Transverse colon (tissue), 4 donors: ENCODE results near the gene IGDCC3. TPM values are rescaled to one million over a fixed set of nuclear protein-coding genes. Genes with fewer than 3 reads are reported as not detected.
A peak's percentile ranks its signal among the peaks of the same experiment; 100 is the strongest.

Experiments
- DNase-seq: peaks from one replicate; pipeline ENCODE4 v3.0.0-alpha.2; 2019
- H3K27ac ChIP-seq, 4 donors: fragments of 200-600 bp; sonication (generic); 2 replicates each; pipeline ENCODE4 v1.5.1; 2016 to 2018; ENCODE audit warnings: inconsistent platforms in 4 of 4
- H3K27me3 ChIP-seq: fragments of 200-600 bp; sonication (generic); 2 replicates; pipeline ENCODE4 v1.5.1; 2017; ENCODE audit warnings: inconsistent platforms
- H3K36me3 ChIP-seq, 4 donors: fragments of 200-600 bp; sonication (generic); 2 replicates each; pipeline ENCODE4 v1.5.1; 2017 to 2019; ENCODE audit warnings: inconsistent platforms in 4 of 4
- H3K4me1 ChIP-seq, 4 donors: fragments of 200-600 bp; sonication (generic); 2 replicates each; pipeline ENCODE4 v1.5.1; 2017 to 2020; ENCODE audit warnings: inconsistent platforms in 4 of 4
- H3K4me3 ChIP-seq, 4 donors: fragments of 200-600 bp; sonication (generic); 1 replicate in 1 of 4; 2 replicates in 3 of 4; pipeline versions ENCODE4 v1.5.1 to v1.6.1; 2017 to 2019; ENCODE audit warnings: inconsistent platforms in 4 of 4
- H3K9me3 ChIP-seq, 2 donors: fragments of 200-600 bp; sonication (generic); 2 replicates each; pipeline ENCODE4 v1.5.1; 2017 to 2019; ENCODE audit warnings: inconsistent platforms in 2 of 2
- EP300 ChIP-seq: sonication (generic); formaldehyde crosslinking; IDR thresholded peaks from one replicate; pipeline ENCODE4 v1.6.1; 2017; ENCODE audit warnings: antibody characterized with exemption, low read depth
- POLR2A ChIP-seq: fragments of 450-650 bp; IDR thresholded peaks from one replicate; pipeline ENCODE4 v1.6.1; 2016; ENCODE audit warnings: antibody characterized with exemption, mild to moderate bottlenecking, moderate library complexity
- POLR2AphosphoS5 ChIP-seq, 3 donors: sonication (generic); formaldehyde crosslinking; IDR thresholded peaks; one replicate each; pipeline ENCODE4 v1.6.1; 2016; ENCODE audit warnings: antibody characterized with exemption in 3 of 3
- WGBS, 2 donors: methylation state at CpG; one replicate each; pipeline ENCODE4 v1.1.5; 2018; ENCODE audit warnings: low coverage in 1 of 2; 5-methylcytosine and 5-hydroxymethylcytosine counted together
- in situ Hi-C, 4 donors: fragments of 200-750 bp; cut with MboI; loops; one replicate each; pipeline versions ENCODE4 v1.15.0 to v1.15.1; 2017; ENCODE audit warnings: low sequenced_read_pairs in 3 of 4, low pct_ligation_motif_present in 1 of 4, low pct_unique_long_range_greater_than_20kb in 1 of 4
- intact Hi-C: fragments of 100-400 bp; cut with DNase I; formaldehyde crosslinking; loops from one replicate; pipeline ENCODE4 v1.15.1; 2023; ENCODE audit warnings: low total_unique reads
- total RNA-seq, 4 donors: library from RNA; depleted of rRNA; stranded (reverse); fragments of >200 nt; gene quantifications; one replicate each; pipeline ENCODE4 v1.1.0, GENCODE V29; 2016
- TF ChIP-seq, protein P1 (sequence below), 5 experiments: fragments of 200-600 bp in 3 of 5; fragments of 450-650 bp in 2 of 5; sonication (generic) in 3 of 5; IDR thresholded peaks; 1 replicate in 2 of 5; 2 replicates in 3 of 5; pipeline ENCODE4 v1.5.1; 2016 to 2017; ENCODE audit warnings: antibody characterized with exemption in 5 of 5, inconsistent platforms in 3 of 5, mild to moderate bottlenecking in 2 of 5, moderate library complexity in 1 of 5

The IGDCC3 gene
- total RNA-seq, 4 donors from 2014 or later = not detected

- intact Hi-C loops (no loop called here), in situ Hi-C loops (no loop called here)
- Histone ChIP-seq H3K27me3 (peaks cover 38% of the 10 kb centered on the region), H3K4me3 (no peak overlapping the region), H3K9me3 (no peaks in the 10 kb centered on the region), H3K36me3 (no peaks in the 10 kb centered on the region), H3K27ac (peak overlapping the region in 2 of 4 donors; percentile 18 to 20), H3K4me1 (peaks cover 6 to 26% (median 13%) of the 10 kb centered on the region in 4 donors)
- WGBS, 2 donors = 58 to 79% methylated on average over 3 to 8 of the region's 8 CpGs
- DNase-seq = no peak
- no peak for TF ChIP-seq POLR2AphosphoS5 (IDR thresholded peaks at IDR 0.05)
- no peak for TF ChIP-seq POLR2A
- TF ChIP-seq, protein P1, sequence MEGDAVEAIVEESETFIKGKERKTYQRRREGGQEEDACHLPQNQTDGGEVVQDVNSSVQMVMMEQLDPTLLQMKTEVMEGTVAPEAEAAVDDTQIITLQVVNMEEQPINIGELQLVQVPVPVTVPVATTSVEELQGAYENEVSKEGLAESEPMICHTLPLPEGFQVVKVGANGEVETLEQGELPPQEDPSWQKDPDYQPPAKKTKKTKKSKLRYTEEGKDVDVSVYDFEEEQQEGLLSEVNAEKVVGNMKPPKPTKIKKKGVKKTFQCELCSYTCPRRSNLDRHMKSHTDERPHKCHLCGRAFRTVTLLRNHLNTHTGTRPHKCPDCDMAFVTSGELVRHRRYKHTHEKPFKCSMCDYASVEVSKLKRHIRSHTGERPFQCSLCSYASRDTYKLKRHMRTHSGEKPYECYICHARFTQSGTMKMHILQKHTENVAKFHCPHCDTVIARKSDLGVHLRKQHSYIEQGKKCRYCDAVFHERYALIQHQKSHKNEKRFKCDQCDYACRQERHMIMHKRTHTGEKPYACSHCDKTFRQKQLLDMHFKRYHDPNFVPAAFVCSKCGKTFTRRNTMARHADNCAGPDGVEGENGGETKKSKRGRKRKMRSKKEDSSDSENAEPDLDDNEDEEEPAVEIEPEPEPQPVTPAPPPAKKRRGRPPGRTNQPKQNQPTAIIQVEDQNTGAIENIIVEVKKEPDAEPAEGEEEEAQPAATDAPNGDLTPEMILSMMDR (IDR thresholded peaks at IDR 0.05) = no peak
- TF ChIP-seq EP300 = no peak
These were observed 39.1 kb upstream of the IGDCC3 start for GRCh38 chr15:65416845-65417416.

GRCh38 chr15:65414841-65415621 lies 37.2 kb upstream of the IGDCC3 start:
- DNase-seq = no peak
- H3K36me3 ChIP-seq = no peaks in the 10 kb centered on the region
- 53% methylated on average over 14 of the region's 14 CpGs; no CpG with 5 or more reads in 1 of the 2 donors for WGBS, 2 donors

GRCh38 chr15:65413760-65414144 lies 36.0 kb upstream of the IGDCC3 start:
- in situ Hi-C loops = no loop called here
- H3K27me3 ChIP-seq = peaks cover 10% of the 10 kb centered on the region
- no peak overlapping the region for H3K27ac ChIP-seq
- H3K36me3 ChIP-seq = no peaks in the 10 kb centered on the region
- H3K9me3 ChIP-seq = no peaks in the 10 kb centered on the region
- no peak overlapping the region for H3K4me3 ChIP-seq
- 68% methylated on average over 6 of the region's 6 CpGs; no CpG with 5 or more reads in 1 of the 2 donors for WGBS, 2 donors
- no peak for DNase-seq
- TF ChIP-seq POLR2AphosphoS5 (IDR thresholded peaks at IDR 0.05) = no peak
- TF ChIP-seq, protein P1 (IDR thresholded peaks at IDR 0.05) = no peak
- no peak for TF ChIP-seq EP300
- TF ChIP-seq POLR2A = no peak
- peaks cover 0 to 9% (median 0%) of the 10 kb centered on the region in 4 donors for H3K4me1 ChIP-seq
- intact Hi-C loops = loop anchor here (5.0 kb wide), 1 partner anchor 1506 kb away; no protein-coding TSS in a partner anchor

More at GRCh38 chr15:65414841-65415621, 37.2 kb upstream of the IGDCC3 start:
- TF ChIP-seq, protein P1 (IDR thresholded peaks at IDR 0.05) = no peak
- TF ChIP-seq POLR2AphosphoS5 (IDR thresholded peaks at IDR 0.05) (no peak), POLR2A (no peak), EP300 (no peak)
- in situ Hi-C loops = no loop called here
- peak overlapping the region in 2 of 4 donors; percentile 39 to 40 for H3K27ac ChIP-seq
- intact Hi-C loops = loop anchor here (5.0 kb wide), 1 partner anchor 1508 kb away; no protein-coding TSS in a partner anchor
- peaks cover 0 to 9% (median 0%) of the 10 kb centered on the region in 4 donors for H3K4me1 ChIP-seq
- peaks cover 20% of the 10 kb centered on the region for H3K27me3 ChIP-seq
- H3K4me3 ChIP-seq = no peak overlapping the region
- no peaks in the 10 kb centered on the region for H3K9me3 ChIP-seq

DNA sequence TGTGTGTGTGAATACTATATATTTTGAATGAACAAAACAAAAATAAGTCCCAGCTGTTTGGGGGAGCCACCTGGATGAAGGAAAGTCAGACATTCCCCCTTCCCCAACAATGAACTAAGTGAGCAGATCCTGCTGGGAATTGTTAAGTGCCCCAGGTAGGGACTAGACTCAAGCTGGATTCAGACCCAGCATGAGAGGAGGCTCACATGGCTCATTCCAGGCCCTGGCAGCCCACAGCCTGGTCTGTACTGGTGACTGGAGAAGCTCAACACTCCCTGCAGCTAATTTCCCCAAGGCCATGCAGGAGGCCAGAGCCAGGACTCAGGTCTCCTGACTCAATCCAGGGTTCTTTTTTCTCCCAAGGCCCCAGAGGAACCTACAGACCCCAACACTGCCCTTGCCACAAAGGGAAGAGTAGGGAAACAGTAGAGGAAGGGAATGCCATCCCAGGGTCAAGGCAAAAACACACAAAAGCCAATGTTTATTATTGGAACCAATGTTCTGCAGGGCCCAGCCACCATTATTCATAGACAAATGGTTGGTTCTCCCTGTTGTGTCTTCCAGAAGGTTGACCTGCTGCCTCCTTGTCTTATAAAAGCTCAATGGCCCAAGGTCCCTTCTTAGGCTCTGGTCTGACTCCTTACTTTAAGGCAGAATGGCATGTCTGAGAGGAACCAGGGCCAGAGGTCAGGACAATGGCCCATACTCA lies 35.4 kb upstream of the IGDCC3 start:
- no peak overlapping the region for H3K27ac ChIP-seq
- H3K27me3 ChIP-seq = peaks cover 6% of the 10 kb centered on the region
- no peak for TF ChIP-seq POLR2A
- TF ChIP-seq EP300 = no peak
- TF ChIP-seq, protein P1 (IDR thresholded peaks at IDR 0.05) = no peak
- no peak for TF ChIP-seq POLR2AphosphoS5 (IDR thresholded peaks at IDR 0.05)
- H3K4me3 ChIP-seq = no peak overlapping the region
- in situ Hi-C loops = no loop called here
- intact Hi-C loops = loop anchor here (5.0 kb wide), 1 partner anchor 1506 kb away; no protein-coding TSS in a partner anchor
- no peaks in the 10 kb centered on the region for H3K36me3 ChIP-seq
- peaks cover 0 to 9% (median 0%) of the 10 kb centered on the region in 4 donors for H3K4me1 ChIP-seq
- DNase-seq = no peak
- H3K9me3 ChIP-seq = no peaks in the 10 kb centered on the region
